ENCODE measurements around the gene UTP11.
A peak's percentile ranks its signal among the peaks of the same experiment; 100 is the strongest.

UTP11 gene

DNA sequence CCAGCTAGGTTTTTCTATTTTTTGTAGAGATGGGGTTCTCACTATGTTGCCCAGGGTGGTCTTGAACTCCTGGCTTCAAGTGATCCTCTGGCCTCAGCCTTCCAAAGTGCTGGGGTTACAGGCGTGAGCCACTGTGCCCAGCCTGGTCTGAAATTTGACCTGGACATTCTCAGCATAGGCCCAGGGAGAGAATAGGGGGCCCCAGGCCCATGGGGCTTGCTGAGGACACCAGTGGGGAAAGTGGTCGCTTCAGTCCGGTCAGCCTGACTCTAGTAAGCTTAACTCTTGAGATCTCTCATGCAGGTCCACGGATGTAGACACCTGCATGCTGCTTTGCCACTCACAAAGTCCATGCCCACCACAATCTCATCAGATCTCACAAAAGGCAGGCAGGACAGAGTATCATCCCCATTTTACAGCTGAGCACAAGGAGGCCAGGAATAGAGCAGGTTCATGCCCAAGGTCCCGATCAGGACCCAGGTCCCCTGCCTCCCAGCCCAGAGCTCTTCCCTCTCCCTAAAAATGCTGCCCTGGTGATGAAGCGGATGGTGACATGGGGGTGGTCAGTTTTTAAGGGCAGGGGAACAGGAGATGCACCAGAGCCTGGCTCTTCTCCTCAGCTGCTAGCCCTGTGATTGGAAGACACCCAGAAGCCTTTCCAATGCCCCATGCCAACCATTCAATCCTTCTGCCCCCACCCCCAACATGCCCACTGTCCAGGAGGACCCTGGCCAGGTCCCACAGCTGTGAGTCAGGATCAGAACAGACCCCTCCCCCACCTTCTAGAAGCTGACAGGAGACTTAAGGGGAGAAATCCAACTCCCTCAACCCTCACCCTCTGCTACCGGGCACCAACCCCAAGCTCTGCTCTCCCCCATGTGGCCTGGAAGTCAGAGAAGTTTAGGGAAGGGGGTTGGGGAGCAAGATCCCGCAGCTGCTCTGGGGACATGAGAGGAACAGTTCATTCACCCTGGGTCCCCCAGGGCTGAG is 9.0 kb upstream of the UTP11 start:
- peak; percentile 44 for DNase-seq (ENCODE audit: low spot score)

DNA sequence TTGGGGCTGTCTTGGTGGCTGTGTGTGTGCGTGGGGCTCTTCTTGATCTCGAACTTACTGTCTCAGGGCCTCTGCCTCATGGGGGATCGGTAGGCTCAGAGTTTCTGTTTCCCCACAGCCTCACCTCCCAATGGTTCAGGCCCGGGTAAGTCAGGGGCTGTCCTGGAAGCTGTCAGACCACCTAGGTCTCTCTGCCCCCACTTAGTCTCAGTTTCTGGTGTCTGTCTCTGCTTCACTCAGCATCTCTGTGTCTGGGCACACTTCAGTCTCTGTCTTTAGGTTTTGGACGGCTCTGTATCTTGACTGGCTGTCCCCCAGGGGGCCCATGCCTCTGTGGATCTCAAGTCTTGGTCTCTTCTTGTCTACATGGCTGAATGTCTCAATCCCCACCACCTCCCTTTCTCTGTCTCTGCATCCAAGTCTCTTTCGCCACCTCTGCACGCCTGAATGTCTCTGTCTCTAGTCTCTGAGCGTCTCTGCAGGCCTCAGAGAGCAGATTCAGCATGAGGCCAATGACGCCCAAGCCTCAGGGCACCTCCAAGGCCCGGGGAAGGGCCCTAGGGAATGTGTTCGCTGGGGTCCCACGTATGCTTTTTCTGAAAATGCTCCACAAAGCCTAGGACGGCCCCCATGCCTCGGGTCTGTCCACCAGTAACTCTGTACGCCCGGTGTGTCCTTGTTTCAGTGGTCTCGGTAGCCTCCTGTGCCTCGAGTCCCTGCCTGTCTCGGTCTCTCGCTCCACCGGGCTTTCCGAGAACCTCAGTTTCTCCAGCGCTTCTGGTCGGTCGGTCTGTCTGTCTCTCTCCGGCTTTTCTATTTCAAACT is 8.0 kb upstream of the UTP11 start:
- no peak for DNase-seq (ENCODE audit: low spot score)

DNA sequence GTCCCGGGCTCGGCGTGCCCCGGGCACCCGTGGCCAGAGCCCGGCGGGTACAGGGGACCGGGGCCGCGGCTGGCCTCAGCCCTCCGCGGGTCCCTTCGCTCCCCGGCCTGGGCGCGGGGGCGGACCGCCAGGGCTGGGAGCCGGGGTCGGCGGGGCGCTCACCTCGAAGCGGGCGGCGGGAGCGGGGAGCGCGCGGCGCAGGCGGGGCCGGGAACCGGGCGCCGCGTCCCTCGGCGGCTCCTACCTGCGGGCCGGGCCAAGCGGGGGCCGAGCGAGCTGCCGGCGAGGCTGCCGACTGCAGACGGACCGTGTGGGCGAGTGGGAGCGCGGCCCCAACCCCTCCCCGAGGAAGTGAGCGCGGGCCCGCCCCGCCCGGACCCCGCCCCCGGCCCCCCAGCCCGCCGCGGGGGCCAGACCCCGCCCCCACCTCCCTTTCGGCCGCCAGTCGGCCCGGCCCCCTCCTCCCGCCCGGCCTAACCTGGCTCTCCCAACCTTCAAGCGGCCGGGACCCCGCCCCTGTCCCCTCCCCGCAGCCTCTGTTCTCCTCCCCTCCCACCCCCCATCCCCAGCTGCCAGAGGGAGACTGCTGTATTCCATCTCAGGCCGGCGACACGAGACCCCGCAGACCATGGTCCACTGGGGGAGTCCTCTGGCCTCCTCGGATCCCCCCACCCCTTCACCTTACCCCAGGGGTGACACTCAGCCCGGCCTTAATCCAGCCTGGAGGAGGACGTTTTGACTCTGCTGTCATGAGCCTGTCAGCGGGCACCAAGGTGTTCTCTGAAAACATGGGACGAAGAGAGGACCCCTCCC is 7.1 kb upstream of the UTP11 start, which contains the start of gene FHL3:
TSS of gene FHL3 (minus strand) at position 320 of the 813 bp plus-strand sequence. CDS start 6,102 bp downstream, outside the sequence.
- peak; percentile 87 for DNase-seq (ENCODE audit: low spot score)

DNA sequence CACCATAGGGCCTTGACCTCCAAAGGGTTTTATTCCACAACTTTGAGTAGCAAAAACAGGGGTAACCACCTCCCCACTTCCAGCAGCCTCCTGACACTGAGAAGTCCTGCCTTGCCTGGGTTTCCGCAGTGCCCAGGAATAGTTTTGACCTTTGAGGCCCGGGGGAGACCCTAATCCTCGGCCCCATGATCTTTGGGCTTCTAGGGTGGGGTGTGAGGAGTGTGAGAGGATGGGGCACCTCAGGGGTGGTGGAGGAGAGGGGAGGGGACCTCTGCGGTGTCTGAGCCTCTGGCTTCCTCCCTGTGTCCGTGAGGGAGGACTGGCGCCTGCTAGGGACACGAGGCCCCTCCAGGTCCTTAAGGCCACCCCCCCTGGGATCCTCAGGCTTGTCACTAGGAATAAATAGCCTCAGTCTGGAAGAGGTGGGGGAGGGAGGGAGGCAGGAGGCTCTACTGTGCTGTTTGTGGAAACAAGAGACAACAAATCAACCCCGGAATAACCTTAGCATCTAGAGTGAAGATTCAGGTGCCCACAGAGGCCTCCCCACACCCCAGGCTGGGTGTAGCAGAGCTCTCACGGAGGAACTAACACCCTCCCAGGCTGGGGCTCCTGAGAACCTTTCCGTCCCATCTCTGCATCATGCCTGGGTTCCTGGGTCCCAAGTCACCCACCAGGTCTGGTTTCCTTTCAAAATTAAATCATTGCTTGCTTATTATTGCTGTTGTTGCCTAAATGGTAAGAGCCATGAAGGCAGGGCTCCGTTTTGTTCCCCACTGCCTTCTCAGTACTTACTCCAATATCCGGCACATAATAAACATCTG is 6.3 kb upstream of the UTP11 start:
- DNase-seq (ENCODE audit: low spot score): no peak

DNA sequence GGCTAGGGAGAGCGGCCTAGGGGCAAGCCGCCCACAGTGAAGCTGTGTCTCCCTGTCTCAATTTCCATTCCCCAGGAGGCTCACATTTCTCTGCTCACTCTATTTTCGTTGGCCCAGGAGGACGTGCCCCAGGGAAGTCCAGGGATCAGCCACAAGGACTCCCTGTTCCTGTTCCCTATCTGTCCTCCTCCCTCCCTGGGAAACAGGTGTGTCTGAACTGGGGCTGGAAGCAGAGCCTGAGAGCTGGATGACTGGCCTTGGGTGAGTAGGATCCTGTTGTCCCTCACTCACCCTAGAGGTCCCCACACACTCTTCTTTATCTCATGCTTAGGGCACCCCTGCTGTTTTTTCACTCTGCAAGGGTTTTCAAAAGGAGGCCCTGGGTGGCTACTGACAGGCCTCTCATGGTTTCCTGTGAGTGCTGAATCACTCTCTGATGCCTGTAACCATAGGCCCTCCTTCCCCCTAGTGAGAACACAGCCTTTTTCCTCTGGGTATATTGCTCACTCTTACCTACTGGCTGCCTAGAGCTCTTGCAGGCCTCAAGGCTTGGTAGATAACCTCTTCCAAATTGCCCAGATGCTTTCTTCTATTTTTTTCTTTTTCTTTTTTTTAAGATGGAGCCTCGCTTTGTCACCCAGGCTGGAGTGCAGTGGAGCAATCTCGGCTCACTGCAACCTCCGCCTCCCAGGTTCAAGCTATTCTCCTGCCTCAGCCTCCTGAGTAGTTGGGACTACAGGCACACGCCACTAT is 3.3 kb upstream of the UTP11 start:
- peak; percentile 31 for DNase-seq (ENCODE audit: low spot score)

DNA sequence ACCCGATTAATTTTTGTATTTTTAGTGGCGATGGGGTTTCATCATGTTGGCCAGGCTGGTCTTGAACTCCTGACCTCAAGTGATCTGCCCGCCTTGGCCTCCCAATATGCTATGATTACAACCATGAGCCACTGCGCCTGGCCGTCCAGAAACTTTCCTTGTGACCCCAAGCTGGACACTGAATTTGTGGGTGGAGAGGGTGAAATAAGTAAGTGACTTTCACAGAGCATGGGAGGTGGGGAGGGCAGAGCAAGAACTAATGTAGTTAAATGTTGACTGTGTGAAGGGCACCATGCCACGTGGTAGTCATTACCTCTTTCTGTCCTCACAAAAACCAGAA is 2.7 kb upstream of the UTP11 start:
- DNase-seq (ENCODE audit: low spot score): no peak

DNA sequence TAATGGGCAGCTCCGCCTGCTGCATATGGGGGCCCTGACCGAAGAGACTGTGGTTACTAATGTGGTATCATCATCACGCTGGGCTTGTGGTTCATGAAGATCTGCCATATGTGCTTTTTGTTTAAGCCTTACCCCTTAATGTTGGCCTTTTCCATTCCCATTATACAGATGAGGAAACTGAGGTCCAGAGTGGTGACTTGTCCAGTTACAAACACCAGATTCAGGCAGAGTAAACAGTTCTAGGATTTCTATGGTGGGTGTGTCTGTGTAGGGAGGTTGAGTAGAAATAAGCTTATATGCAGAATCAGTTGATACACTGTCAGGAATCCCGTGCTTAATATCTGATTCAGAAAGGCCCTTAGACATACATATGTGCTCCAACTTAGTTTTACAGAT is 691 bp downstream of the UTP11 start:
- no peak for DNase-seq (ENCODE audit: low spot score)

DNA sequence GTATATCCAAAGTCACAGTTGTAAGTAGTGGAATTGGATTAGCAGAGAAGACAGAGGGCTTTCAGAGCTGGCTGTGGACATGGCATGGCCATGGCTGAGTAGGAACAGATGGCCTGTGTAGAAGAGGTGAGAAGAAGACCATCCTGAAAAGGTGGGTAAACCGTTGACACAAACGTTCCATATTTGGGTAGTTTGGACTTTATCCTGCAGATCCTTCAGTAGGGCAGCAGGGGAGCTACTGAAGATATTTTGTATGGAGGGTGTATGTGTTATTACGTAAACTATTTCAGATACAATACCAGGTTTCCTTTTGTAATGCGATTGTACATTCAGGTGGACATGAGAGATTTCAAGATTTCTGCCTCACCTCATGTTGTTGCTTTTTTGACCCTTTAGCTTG is 1.6 kb downstream of the UTP11 start:
- no peak for DNase-seq (ENCODE audit: low spot score)

DNA sequence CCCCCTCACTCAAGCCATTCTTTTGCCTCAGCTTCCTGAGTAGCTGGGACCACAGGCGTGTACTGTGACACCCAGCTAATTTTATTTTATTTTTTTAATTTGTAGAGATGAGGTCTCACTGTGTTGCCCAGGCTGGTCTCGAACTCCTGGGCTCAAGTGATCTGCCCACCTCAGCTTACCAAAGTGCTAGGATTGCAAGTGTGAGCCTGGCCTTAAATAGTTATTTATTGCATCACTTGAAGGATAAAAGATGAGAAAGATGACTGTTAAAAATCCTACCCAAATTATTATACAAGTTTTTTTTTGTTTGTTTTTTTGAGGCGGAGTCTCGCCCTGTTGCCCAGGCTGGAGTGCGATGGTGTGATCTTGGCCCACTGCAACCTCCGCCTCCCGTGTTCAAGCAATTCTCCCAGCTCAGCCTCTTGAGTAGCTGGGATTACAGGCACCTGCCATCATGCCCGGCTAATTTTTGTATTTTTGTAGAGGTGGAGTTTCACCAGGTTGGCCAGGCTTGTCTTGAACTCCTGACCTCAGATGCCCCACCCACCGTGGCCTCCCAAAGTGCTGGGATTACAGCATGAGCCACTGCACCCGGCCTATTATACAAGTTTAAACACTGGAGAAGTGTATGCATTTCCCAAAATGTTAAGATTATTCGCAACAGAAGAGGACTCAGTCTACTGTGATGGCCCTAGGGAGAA is 2.3 kb downstream of the UTP11 start:
- no peak for DNase-seq (ENCODE audit: low spot score)

DNA sequence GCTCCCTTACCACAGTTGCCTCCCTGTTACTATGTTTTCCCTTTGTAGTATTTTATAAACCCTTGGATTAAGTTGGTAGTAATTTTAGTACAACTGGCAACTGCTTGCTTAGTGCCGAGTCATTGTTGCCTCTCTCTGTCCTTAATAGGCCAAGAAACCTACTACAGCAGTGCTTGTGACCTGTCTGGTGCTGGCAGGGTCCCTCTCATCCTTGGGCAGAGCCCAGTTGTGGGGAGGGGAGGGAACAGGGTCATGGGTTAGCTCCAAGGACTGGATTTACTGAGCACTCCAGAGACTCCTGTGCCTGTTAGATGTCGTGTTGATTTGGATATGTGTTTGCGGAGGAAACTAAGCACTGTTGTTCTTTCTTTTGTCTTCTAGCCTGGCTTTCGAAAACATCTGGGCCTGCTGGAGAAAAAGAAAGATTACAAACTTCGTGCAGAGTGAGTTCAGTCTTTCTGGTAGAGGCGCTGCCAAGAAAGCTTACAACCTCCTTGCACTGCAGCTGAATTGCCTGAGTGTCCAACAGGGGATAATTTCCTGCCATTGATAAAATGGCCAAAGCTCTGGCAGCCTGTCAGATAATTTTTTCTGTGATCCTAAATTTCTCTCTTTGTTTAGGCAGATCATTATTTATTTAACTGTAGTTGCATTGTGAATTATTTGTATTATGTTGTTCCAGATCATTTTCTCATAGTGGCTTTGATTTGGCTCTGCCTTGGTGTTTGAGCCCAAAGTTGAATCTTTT is 3.6 kb downstream of the UTP11 start:
- no peak for DNase-seq (ENCODE audit: low spot score)

DNA sequence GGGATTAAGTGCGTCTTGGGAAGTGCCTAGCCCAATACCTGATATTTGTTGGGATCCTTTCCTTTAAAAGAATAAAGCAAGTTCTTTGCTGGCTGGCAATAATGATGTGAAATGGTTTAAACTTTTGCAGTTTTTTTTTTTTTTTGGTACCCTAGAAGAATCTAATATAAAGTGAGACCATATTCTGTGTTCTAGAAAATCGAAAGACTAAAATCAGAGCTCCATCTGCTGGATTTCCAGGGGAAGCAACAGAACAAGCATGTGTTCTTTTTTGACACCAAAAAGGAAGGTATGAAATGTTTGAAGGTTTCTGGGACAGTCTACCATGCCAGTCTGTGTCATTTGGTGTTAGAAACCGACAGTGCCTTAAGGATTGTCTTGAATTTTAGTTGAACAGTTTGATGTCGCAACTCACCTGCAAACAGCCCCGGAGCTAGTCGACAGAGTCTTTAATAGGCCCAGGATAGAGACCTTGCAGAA is 6.4 kb downstream of the UTP11 start:
- DNase-seq (ENCODE audit: low spot score): peak; percentile 52

DNA sequence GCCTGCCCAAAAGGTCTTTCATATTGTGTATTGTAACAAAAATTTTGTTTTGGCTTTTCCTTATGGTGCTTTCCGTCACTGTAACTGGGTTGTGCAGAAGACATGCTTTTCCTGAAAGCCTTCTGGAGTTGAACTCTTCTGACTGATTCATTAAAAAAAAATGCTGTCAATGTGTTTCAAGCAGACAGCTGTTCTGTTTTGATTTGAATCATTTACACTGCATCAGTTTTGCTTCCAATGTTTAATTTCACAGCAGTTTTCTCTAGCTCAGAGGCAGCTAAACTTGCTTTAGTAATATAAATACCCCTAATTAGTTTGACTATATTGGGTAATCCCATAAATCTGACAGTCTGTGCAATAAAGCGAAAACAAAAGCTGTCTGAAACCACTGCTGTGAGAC is 7.9 kb downstream of the UTP11 start:
- no peak for DNase-seq (ENCODE audit: low spot score)

DNA sequence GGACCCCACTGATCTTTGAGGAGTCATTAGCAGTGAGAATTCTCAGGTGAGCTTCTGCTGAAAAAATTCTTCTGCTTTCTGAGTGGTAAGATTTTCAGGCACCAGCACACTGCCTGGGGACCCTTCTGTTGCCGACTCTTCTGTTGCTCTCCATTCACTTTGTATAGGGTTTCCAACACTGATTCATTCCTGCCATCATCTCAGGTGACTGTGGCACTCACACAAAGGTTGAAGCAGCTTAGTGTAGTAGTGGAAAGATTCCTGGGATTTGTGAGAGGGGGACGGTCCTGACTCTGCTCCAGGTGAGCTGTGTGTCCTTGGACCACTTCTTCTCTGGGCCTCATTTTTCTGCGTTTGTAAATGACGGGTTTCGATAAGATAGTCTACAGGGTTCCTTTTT is 9.4 kb downstream of the UTP11 start:
- no peak for DNase-seq (ENCODE audit: low spot score)

DNA sequence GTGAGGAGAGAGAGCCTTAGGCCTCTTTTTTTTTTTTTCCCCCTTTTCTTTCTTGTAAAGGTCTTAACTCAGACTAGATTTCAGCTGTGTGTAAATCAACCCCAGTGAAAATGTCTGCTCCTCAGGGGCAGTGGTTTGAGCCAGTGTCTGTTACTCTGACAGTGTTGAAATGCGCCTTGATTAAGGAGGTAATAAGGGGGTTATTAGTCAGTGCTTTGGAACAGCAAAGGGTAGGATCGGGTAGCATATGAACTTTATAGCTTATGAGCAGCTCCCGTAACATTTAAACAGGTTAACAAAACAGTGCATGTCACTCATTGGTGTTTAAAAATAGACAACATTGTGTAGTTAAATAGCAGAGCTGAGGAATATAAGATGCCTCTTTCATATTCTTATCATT is 10.3 kb downstream of the UTP11 start:
- no peak for DNase-seq (ENCODE audit: low spot score)

DNA sequence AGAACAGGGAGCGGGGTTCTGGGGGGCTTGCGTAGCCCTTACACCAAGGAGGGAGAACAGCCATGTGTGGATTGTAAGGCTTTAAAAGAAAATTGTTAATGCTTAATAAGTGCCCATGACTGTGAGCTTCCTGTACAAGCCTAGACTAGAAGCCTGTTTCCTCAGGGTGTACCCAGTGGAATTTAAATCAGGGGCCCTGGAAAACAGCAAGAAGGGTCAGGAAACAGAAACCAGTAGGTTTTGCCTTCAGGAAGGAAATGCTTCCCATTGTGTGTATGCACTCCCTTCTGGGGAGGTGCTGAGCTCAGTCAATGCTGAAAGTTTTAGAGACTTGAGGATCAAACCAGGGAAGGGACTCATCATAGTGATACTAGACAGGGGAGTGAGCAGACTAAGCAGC is 12.7 kb downstream of the UTP11 start:
- no peak for DNase-seq (ENCODE audit: low spot score)

DNA sequence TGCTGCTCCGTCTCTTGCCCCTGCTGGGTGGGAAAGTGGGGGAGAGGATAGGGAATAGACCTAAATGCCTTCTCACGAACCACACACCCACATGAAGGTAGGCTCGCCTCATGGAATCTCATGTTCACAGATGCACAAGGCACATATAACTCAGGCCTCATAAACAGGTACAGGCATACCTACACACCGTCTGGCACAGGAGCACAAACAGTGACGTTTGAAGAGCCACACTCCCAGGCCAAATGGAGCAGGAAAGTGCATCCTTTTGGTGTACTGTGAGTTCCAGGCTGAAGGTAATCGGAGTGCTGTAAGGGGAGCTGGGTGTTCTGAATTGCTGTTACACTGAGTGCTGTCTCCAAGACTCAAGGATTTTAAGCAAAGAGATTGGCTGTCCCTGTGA is 13.1 kb downstream of the UTP11 start:
- no peak for DNase-seq (ENCODE audit: low spot score)

DNA sequence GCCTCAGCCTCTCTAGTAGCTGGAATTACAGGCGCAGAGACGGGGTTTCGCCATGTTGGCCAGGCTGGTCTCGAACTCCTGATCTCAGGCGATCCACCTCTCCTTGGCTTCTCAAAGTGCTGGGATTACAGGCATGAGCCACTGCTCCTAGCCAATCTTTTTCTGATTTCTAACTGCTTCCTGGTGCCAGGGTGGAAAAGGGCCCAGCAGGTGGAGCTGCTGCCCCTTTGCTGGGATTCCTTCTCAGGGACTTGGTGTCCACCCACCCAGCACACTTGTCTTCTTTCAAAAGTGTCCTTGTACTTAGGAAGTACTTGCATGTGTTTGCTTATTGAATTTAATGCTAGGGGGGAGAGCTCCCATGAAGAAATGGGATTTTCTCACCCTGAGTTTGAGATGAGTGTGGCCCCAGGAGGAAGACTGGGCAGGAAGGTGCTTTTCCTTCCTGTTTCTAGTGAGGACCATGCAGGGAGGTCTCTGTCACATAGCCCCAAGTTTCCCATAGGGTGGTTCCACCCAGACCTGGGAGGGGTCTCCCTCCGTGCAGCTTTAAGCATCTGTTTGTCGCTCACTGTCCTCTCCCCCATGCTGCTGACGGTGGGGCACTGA is 14.2 kb downstream of the UTP11 start:
- DNase-seq (ENCODE audit: low spot score): peak; percentile 63

Data from GM03348 (cell line).